Inferior parietal cortex (tissue), 1 donor: ENCODE measurements around the gene ATP9B.
"Not testable (repeated sequence)": the region's sequence is repeated elsewhere in the genome, so short reads cannot be mapped to it uniquely, and the experiment has no call there.

Experiments
- DNase-seq: peaks from one replicate; pipeline ENCODE4 v3.0.0-alpha.2; 2016; ENCODE audit errors: extremely low spot score

The ATP9B gene

DNA sequence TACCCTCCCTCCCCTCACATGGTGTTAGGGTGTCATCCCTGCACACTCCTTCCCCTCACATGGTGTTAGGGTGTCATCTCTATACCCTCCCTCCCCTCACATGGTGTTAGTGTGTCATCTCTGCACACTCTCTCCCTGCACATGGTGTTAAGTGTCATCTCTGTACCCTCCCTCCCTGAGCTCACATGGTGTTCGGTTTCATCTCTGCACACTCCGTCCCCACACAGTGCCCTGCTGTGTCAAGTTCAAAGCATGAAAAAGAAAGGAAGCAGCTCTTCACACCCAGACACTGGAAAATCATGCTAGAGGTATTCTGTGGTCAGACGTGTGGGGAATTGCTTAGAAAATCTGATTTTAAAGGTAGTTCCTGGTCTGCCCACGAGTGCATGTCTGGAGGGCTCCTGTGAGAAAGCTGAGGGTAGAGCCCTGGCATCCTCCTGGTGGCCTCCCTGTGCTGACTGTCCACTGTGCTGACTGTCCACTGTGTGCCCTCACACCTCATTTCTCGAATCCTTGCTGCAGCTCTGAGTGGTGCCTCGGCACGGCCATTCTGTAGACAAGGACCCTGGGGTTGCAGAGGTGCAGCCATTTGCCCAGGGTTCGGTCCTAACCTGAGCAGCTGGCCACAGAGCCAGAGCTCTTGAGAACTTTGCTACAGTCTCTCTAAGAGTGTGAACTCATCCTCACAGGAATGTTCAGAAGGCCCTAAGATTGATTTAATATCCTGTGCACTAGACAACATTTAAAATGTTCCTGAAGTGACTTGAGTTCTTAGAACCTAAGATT, 257.4 kb downstream of the ATP9B start:
- DNase-seq = no peak

GRCh38 chr18:79327199-79327721, 258.1 kb downstream of the ATP9B start:
- no peak for DNase-seq

- not testable (repeated sequence) for DNase-seq
Observed at GRCh38 chr18:79327915-79328314, 258.7 kb downstream of the ATP9B start.

DNA sequence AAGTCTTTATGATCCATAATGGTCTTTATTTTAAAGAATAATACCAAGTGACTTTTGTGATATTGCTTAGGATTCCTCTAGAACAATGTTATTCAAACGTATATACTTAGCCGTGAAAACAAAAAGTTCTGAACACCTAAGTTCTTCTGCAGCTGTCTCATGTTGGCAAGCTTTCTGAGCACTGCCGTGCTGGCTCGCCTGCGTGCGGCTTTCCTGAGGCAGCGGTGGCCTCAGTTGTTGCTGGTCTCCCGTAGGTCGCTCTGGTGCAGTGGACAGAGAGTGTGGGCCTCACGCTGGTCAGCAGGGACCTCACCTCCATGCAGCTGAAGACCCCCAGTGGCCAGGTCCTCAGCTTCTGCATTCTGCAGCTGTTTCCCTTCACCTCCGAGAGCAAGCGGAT, 259.7 kb downstream of the ATP9B start:
- no peak for DNase-seq

GRCh38 chr18:79329786-79330185, 260.6 kb downstream of the ATP9B start:
- no peak for DNase-seq

- DNase-seq = no peak
Observed at GRCh38 chr18:79332646-79333045, 263.5 kb downstream of the ATP9B start.

- DNase-seq = no peak
Observed at GRCh38 chr18:79333046-79333445, 263.9 kb downstream of the ATP9B start.

DNA sequence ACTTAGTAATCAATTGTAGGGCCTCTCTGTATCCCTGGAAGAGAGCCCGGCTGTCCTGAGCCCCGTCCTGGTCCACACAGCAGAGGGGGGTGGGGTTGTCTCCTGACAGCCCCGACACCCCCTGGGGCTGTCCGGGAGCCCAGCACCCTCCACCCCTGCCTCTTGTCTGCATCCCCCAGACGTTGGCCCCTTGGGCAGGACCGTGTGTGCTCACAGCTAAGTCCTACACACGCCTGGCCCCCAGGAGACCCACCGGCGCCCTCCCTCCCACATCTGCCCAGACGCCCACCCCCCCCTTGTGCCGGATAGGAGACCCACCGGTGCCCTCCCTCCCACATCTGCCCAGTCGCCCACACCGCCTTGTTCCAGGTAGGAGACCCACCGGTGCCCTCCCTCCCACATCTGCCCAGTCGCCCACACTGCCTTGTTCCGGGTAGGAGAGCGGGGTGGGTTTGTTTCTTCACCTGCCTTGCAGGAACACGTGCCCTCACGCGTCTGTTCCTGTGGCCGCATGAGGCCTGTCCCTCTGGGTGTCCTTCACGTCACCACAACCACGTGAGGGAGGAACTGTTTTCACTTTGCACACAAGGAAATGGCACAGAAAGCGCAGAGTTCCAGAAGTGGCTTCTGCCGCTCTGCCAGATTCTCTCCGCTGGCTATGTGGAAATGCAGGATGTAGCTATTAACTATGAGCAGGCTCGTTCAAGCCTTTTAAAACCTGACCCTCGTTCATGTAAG, 265.5 kb downstream of the ATP9B start:
- DNase-seq = no peak

DNA sequence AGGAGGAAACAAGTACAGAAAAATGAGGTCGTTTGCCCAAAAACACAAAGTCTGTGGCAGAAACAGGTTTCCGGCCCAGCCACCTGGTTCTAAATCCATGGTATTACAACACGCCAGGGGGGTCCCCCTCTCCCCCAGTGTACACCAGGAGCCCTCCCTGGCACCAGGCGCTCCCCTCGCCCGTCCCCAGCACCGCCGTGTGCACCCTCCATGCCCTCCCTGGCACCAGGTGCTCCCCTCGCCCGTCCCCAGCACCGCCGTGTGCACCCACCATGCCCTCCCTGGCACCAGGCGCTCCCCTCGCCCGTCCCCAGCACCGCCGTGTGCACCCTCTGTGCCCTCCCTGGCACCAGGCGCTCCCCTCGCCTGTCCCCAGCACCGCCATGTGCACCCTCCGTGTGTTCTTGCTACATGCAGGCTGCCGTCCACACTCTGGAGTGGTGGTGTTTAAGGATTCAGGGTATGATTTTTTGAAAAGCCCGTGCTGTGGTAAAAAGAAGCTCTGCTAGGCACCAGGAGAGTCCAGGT, 266.7 kb downstream of the ATP9B start:
- DNase-seq = no peak

DNA sequence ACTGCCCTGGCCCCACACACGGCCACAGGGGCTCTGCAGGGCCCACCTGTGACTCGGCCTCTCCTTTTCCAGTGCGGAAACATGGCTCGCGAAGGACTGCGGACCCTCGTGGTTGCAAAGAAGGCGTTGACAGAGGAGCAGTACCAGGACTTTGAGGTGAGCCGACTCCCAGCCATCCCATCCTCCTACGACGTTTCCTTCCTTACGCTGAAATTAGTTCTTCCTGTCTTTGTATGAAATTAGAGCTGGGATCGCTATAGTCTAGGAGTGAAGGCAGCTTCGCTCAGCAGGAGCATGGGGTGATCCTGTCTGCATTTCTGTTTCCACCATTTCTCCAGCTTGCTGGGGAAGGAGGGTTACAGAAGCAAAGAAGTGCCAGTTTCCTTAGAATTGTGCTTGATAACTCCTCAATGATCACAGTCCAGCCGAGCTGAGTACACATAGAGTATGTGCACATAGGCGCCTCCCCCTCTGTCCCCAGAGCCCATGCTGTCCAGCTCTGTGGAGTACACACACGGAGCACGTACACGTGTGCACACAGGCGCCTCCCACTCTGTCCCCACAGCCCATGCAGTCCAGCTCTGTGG, 267.5 kb downstream of the ATP9B start:
- no peak for DNase-seq

GRCh38 chr18:79337184-79337583, 268.0 kb downstream of the ATP9B start:
- DNase-seq = no peak

DNA sequence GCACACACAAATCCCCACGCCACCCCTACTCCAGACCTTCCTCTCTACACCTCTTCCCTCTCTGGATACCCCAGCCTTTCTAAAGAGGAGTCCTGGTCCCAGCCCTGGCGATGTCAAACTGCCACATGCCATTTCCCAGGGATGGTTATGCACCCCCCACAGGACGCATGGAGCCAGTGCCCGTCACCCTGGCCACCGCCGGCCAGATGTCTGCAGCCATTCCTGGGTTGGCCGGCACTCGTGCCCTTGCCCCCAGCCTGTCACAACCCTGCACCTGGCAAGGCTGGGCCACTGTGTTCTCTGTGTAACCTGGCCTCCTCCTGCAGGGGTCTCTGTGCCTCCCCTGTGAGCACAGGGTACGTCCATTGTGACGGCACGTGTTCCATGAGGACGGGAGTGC, 268.4 kb downstream of the ATP9B start:
- DNase-seq = no peak

DNA sequence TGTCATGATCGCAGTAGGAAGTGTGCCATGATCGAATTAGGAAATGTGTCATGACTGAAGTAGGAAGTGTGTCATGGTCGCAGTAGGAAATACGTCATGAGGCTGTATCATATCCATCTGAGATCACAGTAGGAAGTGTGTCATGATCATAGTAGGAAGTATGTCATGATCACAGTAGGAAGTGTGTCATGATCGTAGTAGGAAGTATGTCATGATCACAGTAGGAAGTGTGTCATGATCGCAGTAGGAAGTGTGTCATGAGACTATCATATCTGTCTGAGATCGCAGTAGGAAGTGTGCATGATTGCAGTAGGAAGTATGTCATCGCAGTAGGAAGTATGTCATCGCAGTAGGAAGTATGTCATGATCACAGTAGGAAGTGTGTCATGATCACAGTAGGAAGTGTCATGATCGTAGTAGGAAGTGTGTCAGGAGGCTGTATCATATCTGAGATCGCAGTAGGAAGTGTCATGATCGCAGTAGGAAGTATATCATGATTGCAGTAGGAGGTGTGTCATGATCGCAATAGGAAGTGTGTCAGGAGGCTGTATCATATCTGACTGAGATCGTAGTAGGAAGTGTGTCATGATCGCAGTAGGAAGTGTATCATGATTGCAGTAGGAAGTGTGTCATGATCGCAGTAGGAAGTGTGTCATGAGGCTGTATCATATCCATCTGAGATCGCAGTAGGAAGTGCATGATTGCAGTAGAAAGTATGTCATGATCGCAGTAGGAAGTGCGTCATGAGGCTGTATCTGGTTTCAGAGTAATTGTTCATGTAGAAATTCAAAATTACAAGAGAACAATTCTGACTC, 270.1 kb downstream of the ATP9B start:
- no peak for DNase-seq

DNA sequence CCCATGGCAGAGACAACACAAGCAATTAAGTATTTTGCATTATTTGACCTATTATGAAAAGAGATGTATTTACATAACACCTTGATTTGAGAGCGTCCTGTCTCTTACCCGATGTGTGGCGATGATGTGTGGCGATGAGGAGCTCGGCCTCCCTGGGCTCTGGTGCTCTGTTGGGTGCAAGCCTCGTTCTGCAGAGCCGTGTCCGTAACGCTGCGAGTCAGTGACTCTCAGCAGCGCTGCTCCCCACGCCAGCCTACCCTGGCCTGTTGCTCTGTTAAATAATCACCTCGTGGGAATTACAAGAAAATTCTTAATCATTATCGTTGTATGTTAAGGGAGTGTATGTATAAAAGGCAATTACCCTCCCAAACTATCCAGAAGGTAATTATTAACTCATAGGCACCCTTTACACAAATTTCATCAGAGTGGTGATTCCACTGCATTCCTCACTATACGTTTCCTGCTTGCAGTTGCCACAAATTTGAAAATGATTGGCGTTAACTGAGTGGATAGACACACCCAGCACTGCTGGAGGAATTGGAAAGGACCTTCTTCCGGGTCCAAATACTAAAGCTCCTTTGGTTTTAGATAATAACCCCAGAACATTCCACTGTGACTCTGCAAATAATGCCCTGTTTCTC, 274.5 kb downstream of the ATP9B start:
- no peak for DNase-seq

DNA sequence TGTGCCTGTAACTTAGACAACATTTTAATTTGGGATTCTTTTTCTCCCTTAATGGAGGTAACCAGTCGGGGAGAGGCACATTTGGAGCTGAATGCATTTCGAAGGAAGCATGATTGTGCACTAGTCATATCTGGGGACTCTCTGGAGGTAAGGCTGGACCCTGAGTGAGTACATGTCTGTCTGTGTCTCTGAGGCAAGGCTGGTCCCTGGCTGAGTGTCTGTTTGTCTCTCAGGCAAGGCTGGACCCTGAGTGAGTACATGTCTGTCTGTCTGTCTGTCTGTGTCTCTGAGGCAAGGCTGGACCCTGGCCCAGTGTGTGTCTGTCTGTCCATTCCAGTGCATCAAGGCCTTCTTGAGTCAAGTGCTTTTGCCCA, 275.0 kb downstream of the ATP9B start:
- no peak for DNase-seq

- DNase-seq = no peak
Observed at GRCh38 chr18:79345366-79345765, 276.2 kb downstream of the ATP9B start.

- DNase-seq = no peak
Observed at GRCh38 chr18:79345981-79346380, 276.8 kb downstream of the ATP9B start.

DNA sequence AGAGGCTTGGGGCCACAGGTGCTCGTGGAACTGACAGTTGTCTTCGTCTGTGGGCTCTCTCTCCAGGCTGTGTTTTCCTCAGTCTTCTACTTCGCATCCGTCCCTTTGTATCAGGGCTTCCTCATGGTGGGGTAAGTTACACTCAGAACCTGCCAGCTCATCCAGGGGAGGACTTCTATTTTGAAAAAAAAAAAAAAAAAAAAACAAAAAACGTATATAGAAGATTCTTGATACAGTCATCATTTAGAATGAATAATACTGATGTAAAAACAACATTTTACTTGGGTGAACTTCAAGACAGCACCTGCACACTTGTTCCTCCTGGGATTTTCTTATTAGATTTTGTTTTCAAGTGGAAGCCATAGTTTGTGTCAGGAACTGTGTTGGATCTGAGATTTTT, 278.9 kb downstream of the ATP9B start:
- DNase-seq = no peak

- DNase-seq = no peak
Observed at GRCh38 chr18:79352432-79352831, 283.2 kb downstream of the ATP9B start.

DNA sequence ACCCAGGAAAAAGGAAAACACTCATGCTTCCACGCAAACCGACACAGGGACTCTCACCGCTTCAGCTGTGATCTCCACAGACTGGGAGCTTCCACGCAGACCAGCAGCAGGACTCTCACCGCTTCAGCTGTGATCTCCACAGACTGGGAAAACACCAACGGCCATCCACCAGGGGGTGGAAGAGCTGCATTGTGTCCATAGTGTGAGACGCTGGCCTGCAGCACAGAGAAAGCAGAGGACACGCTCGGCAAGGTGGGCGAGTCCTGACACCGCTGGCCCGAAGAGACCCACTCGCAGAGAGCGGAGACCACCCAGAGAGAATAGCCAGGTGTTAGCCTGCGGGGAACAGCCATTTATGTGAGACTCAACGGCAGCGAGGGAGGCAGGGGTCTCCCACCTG, 284.1 kb downstream of the ATP9B start:
- peak; percentile 45 for DNase-seq

- DNase-seq = no peak
Observed at GRCh38 chr18:79354350-79354749, 285.2 kb downstream of the ATP9B start.
